ENCODE data around the gene CDH13.

GRCh38 chr16:83806036-83806435 lies 1179.3 kb downstream of the CDH13 start:
- no peak for TF ChIP-seq EZH2 (IDR thresholded peaks at IDR 0.05; ENCODE audit: borderline replicate concordance, control insufficient read depth, low read depth, low read length)
- no peak for TF ChIP-seq POLR2AphosphoS5 (IDR thresholded peaks at IDR 0.05; ENCODE audit: low read length)
- TF ChIP-seq SUZ12 (IDR thresholded peaks at IDR 0.05; ENCODE audit: unreplicated experiment) = no peak
- no peak for TF ChIP-seq CEBPB (IDR thresholded peaks at IDR 0.05; ENCODE audit: borderline replicate concordance in 1 of 2, low read depth in 2 of 2, low read length in 2 of 2)
- TF ChIP-seq MAX (IDR thresholded peaks at IDR 0.05; ENCODE audit: low read depth, low read length) = no peak
- no peak for TF ChIP-seq RELA (IDR thresholded peaks at IDR 0.05; ENCODE audit: borderline replicate concordance, partially characterized antibody)
- TF ChIP-seq BCL11A (IDR thresholded peaks at IDR 0.05; ENCODE audit: low read depth, low read length) = no peak
- TF ChIP-seq BRCA1 (IDR thresholded peaks at IDR 0.05; ENCODE audit: low read depth, low read length) = no peak
- TF ChIP-seq GABPA (IDR thresholded peaks at IDR 0.05; ENCODE audit: low read depth) = no peak
